A549 (cell line): ENCODE results near the gene OVCH2. TPM values are rescaled to one million over a fixed set of nuclear protein-coding genes. Genes with fewer than 3 reads are reported as not detected.
"Not testable (repeated sequence)": the region's sequence is repeated elsewhere in the genome, so short reads cannot be mapped to it uniquely, and the experiment has no call there.

Experiments
- ATAC-seq, 2 experiments: fragments of 200-7000 bp in 1 of 2; fragments of >200 bp in 1 of 2; cut with Nextera tagmentation in 1 of 2; cut with Tn5 transposase in 1 of 2; 3 replicates each; pipeline versions ENCODE4 v1.8.0 to v1.9.1; 2018 to 2020; ENCODE audit warnings: mild to moderate bottlenecking in 1 of 2, moderate library complexity in 1 of 2
- CTCF ChIA-PET: fragments of 300-600 bp; sonication (Branson Sonifier 250); formaldehyde crosslinking; extraction: SDS; loops from one replicate; lab custom pipeline; 2021; ENCODE audit warnings: antibody characterized with exemption, inconsistent platforms; lab: Yijun Ruan, JAX
- POLR2A ChIA-PET: fragments of 350-600 bp; formaldehyde crosslinking; extraction: SDS; loops from one replicate; lab custom pipeline; 2021; ENCODE audit warnings: antibody characterized with exemption, inconsistent platforms; lab: Yijun Ruan, JAX
- DNase-seq, 2 experiments: peaks; one replicate each; pipeline versions ENCODE4 v3.0.0 to v3.0.0-alpha.2; 2011 to 2016; ENCODE audit warnings: low read depth in 1 of 2, low spot score in 1 of 2
- FAIRE-seq: peaks from 2 replicates; lab custom pipeline; 2011; peaks lifted over from hg19 to GRCh38; lab: Jason Lieb, UNC
- H3K27ac ChIP-seq, 2 experiments: fragments of >200 bp; sonication (Bioruptor Twin); formaldehyde crosslinking; 3 replicates each; pipeline ENCODE4 v1.5.1; 2016 to 2017
- H3K4me1 ChIP-seq: fragments of >200 bp; sonication (Bioruptor Twin); formaldehyde crosslinking; 3 replicates; pipeline ENCODE4 v1.6.1; 2016
- H3K4me2 ChIP-seq: fragments of >200 bp; sonication (Bioruptor Twin); formaldehyde crosslinking; 3 replicates; pipeline ENCODE4 v1.6.1; 2016
- H3K4me3 ChIP-seq: fragments of >200 bp; sonication (Bioruptor Twin); formaldehyde crosslinking; 3 replicates; pipeline ENCODE4 v1.5.1; 2016
- H3K9me3 ChIP-seq: fragments of >200 bp; sonication (Bioruptor Twin); formaldehyde crosslinking; 3 replicates; pipeline ENCODE4 v1.6.1; 2016
- ATOH8 ChIP-seq: fragments of 250-450 bp; sonication (Bioruptor Pico); IDR thresholded peaks from 2 replicates; pipeline ENCODE4 v1.5.0; 2020; ENCODE audit warnings: low read depth, mild to moderate bottlenecking, moderate library complexity
- CBX2 ChIP-seq: fragments of 200-600 bp; sonication (generic); IDR thresholded peaks from 2 replicates; pipeline ENCODE4 v1.6.1; 2016; ENCODE audit warnings: low read depth, mild to moderate bottlenecking, borderline replicate concordance
- CTCF ChIP-seq: fragments of >200 bp; sonication (Bioruptor Twin); formaldehyde crosslinking; IDR thresholded peaks from 3 replicates; pipeline ENCODE4 v1.5.1; 2016
- E2F6 ChIP-seq: IDR thresholded peaks from 2 replicates; pipeline ENCODE4 v1.6.1; 2012; ENCODE audit warnings: low read depth, borderline replicate concordance
- ELK1 ChIP-seq: fragments of 150-350 bp; IDR thresholded peaks from 2 replicates; pipeline ENCODE4 v1.6.1; 2014; ENCODE audit warnings: low read depth, mild to moderate bottlenecking, low read length
- FOSL2 ChIP-seq, 2 experiments: fragments of 450-650 bp in 1 of 2; fragments of >200 bp in 1 of 2; sonication (Bioruptor Twin) in 1 of 2; formaldehyde crosslinking; IDR thresholded peaks; 2 replicates each; pipeline versions ENCODE4 v1.5.0 to v1.6.1; 2016 to 2020; ENCODE audit warnings: mild to moderate bottlenecking in 1 of 2, moderate library complexity in 1 of 2
- GATA3 ChIP-seq: IDR thresholded peaks from 2 replicates; pipeline ENCODE4 v1.6.1; 2012; ENCODE audit warnings: borderline replicate concordance
- HEYL ChIP-seq: fragments of 250-450 bp; sonication (Bioruptor Pico); IDR thresholded peaks from 2 replicates; pipeline ENCODE4 v1.8.0; 2021; ENCODE audit warnings: mild to moderate bottlenecking, moderate library complexity
- HOXA7 ChIP-seq: fragments of 250-450 bp; sonication (Bioruptor Pico); IDR thresholded peaks from 2 replicates; pipeline ENCODE4 v1.5.0; 2020; ENCODE audit warnings: mild to moderate bottlenecking, moderate library complexity
- HOXB13 ChIP-seq: fragments of 250-450 bp; sonication (Bioruptor Pico); IDR thresholded peaks from 2 replicates; pipeline ENCODE4 v1.5.0; 2020; ENCODE audit warnings: low read depth, mild to moderate bottlenecking, moderate library complexity
- JUN ChIP-seq, 2 experiments: fragments of >200 bp; sonication (Bioruptor Twin); formaldehyde crosslinking; IDR thresholded peaks; 2 replicates in 1 of 2; 3 replicates in 1 of 2; pipeline ENCODE4 v1.6.1; 2016 to 2017
- JUNB ChIP-seq: fragments of >200 bp; sonication (Bioruptor Twin); formaldehyde crosslinking; IDR thresholded peaks from 2 replicates; pipeline ENCODE4 v1.6.1; 2016
- KDM1A ChIP-seq: fragments of 200-600 bp; sonication (generic); IDR thresholded peaks from 2 replicates; pipeline ENCODE4 v1.6.1; 2016; ENCODE audit warnings: low read depth, mild to moderate bottlenecking
- MAFK ChIP-seq: fragments of 450-650 bp; IDR thresholded peaks from 2 replicates; pipeline ENCODE4 v1.6.1; 2014; ENCODE audit not compliant: partially characterized antibody
- NR3C1 ChIP-seq: fragments of >200 bp; sonication (Bioruptor Twin); formaldehyde crosslinking; IDR thresholded peaks from 3 replicates; pipeline ENCODE4 v1.6.1; 2017
- PBX3 ChIP-seq: IDR thresholded peaks from 2 replicates; pipeline ENCODE4 v1.6.1; 2012
- PHF8 ChIP-seq: fragments of 200-600 bp; sonication (generic); IDR thresholded peaks from 2 replicates; pipeline ENCODE4 v1.6.1; 2016; ENCODE audit warnings: low read depth, mild to moderate bottlenecking, antibody characterized with exemption, moderate library complexity, borderline replicate concordance
- RARB ChIP-seq: fragments of 250-450 bp; sonication (Bioruptor Pico); IDR thresholded peaks from 2 replicates; pipeline ENCODE4 v1.8.0; 2021; ENCODE audit warnings: mild to moderate bottlenecking, moderate library complexity
- REST ChIP-seq: fragments of 200-600 bp; sonication (generic); IDR thresholded peaks from 2 replicates; pipeline ENCODE4 v1.6.1; 2016; ENCODE audit warnings: antibody characterized with exemption, mild to moderate bottlenecking, moderate library complexity
- RFX5 ChIP-seq: fragments of 450-650 bp; IDR thresholded peaks from 2 replicates; pipeline ENCODE4 v1.7.1; 2014; ENCODE audit warnings: antibody characterized with exemption, mild to moderate bottlenecking, moderate library complexity
- TFCP2L1 ChIP-seq: fragments of 250-450 bp; sonication (Bioruptor Pico); IDR thresholded peaks from 2 replicates; pipeline ENCODE4 v1.5.0; 2021; ENCODE audit warnings: mild to moderate bottlenecking
- ZC3H11A ChIP-seq: fragments of 450-650 bp; IDR thresholded peaks from 2 replicates; pipeline ENCODE4 v1.6.1; 2014; ENCODE audit warnings: antibody characterized with exemption, mild to moderate bottlenecking
- ZFP36 ChIP-seq: fragments of 450-650 bp; IDR thresholded peaks from 2 replicates; pipeline ENCODE4 v1.6.1; 2014; ENCODE audit warnings: borderline replicate concordance; ENCODE audit not compliant: partially characterized antibody
- WGBS: methylation state at CpG from one replicate; pipeline ENCODE4 v1.1.6; 2017; ENCODE audit errors: missing lambda C conversion rate; 5-methylcytosine and 5-hydroxymethylcytosine counted together
- polyA minus RNA-seq: library from RNA; depleted of rRNA, polyadenylated mRNA; stranded (reverse); fragments of >200 nt; gene quantifications from 2 replicates; pipeline ENCODE4 v1.2.3, GENCODE V29; 2011; rRNA and poly(A)+ RNA removed
- polyA plus RNA-seq, 4 experiments: library from polyadenylated mRNA; depleted of rRNA in 3 of 4; stranded (reverse); fragments of >200 nt; fragmentation: RNase III in 1 of 4; extraction: RNeasy Plus Mini Kit Qiagen cat#74134 plus additional on column Dnase treatment in 1 of 4; gene quantifications; 2 replicates in 3 of 4; 3 replicates in 1 of 4; pipeline ENCODE4 v1.2.3, GENCODE V29; 2011 to 2017

Gene OVCH2, protein sequence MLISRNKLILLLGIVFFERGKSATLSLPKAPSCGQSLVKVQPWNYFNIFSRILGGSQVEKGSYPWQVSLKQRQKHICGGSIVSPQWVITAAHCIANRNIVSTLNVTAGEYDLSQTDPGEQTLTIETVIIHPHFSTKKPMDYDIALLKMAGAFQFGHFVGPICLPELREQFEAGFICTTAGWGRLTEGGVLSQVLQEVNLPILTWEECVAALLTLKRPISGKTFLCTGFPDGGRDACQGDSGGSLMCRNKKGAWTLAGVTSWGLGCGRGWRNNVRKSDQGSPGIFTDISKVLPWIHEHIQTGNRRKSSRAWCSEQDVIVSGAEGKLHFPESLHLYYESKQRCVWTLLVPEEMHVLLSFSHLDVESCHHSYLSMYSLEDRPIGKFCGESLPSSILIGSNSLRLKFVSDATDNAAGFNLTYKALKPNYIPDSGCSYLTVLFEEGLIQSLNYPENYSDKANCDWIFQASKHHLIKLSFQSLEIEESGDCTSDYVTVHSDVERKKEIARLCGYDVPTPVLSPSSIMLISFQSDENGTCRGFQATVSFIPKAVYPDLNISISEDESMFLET
- polyA plus RNA-seq (2011; rRNA removed), result not detected in 2 replicates
- polyA plus RNA-seq (2012; cell fraction: cytosol; rRNA removed), result not detected in 2 replicates
- not detected in 2 replicates for polyA plus RNA-seq (2012; cell fraction: nucleus; rRNA removed)
- not detected in 3 replicates for polyA plus RNA-seq (2017; fragmentation: RNase III; extraction: RNeasy Plus Mini Kit Qiagen cat#74134 plus additional on column Dnase treatment)
- polyA minus RNA-seq, result not detected in 2 replicates

GRCh38 chr11:7706377-7706776 lies at the start of gene OVCH2:
Gene OVCH2 (minus strand): TSS chr11:7706477. CDS start chr11:7706394, 83 bp downstream.
- WGBS, result 23% methylated on average over 2 of the region's 2 CpGs
- Histone ChIP-seq H3K4me1 (no peaks in the 10 kb centered on the region), H3K4me2 (no peak within 1 kb of the TSS), H3K9me3 (no peaks in the 10 kb centered on the region), H3K27ac (no peak within 1 kb of the TSS), H3K4me3 (no peak within 1 kb of the TSS)
- TF ChIP-seq JUNB (no peak), JUN (IDR thresholded peaks at IDR 0.05) (no peak), ELK1 (no peak), ATOH8 (no peak), RARB (no peak), TFCP2L1 (CRISPR knock-in tag) (no peak)
- ChIA-PET POLR2A (no interaction called here), CTCF (no interaction called here)
- no peak for DNase-seq
- ATAC-seq, result no peak
- FAIRE-seq, result no peak

GRCh38 chr11:7749456-7749855 lies 43.2 kb upstream of the OVCH2 start:
- ATAC-seq, result no peak
- no peak for DNase-seq
- Histone ChIP-seq H3K4me3 (no peak overlapping the region), H3K4me1 (no peaks in the 10 kb centered on the region), H3K9me3 (no peaks in the 10 kb centered on the region), H3K4me2 (no peak overlapping the region), H3K27ac (no peak overlapping the region)
- 24% methylated on average over 2 of the region's 2 CpGs for WGBS
- no peak for TF ChIP-seq CTCF
- no peak for TF ChIP-seq RFX5
- TF ChIP-seq ZC3H11A, result no peak
- TF ChIP-seq KDM1A, result no peak
- no peak for TF ChIP-seq NR3C1
- TF ChIP-seq E2F6, result no peak
- TF ChIP-seq HOXB13 (CRISPR knock-in tag), result no peak
- TF ChIP-seq REST, result no peak
- TF ChIP-seq PBX3, result no peak
- TF ChIP-seq HOXA7 (CRISPR knock-in tag), result no peak
- no peak for TF ChIP-seq RARB
- no peak for TF ChIP-seq CBX2
- no peak for TF ChIP-seq ZFP36
- TF ChIP-seq TFCP2L1 (CRISPR knock-in tag), result no peak
- TF ChIP-seq GATA3, result no peak
- TF ChIP-seq PHF8, result no peak
- TF ChIP-seq HEYL (CRISPR knock-in tag), result no peak
- TF ChIP-seq FOSL2 (IDR thresholded peaks at IDR 0.05), result no peak
- TF ChIP-seq FOSL2 (CRISPR knock-in tag; IDR thresholded peaks at IDR 0.05), result no peak
- no peak for TF ChIP-seq MAFK
- no peak for FAIRE-seq
- POLR2A ChIA-PET, result no interaction called here
- CTCF ChIA-PET, result interaction anchor here (0.6 kb wide), 1 partner anchor 27 kb away, joined by 3 read pairs; no protein-coding TSS in a partner anchor

- POLR2A ChIA-PET, ATAC-seq: not testable (repeated sequence)
Observed at GRCh38 chr11:7734767-7735166, 28.5 kb upstream of the OVCH2 start.

More at GRCh38 chr11:7734767-7735166, 28.5 kb upstream of the OVCH2 start:
- H3K4me1 ChIP-seq, FAIRE-seq, H3K27ac ChIP-seq, H3K4me2 ChIP-seq, H3K9me3 ChIP-seq, H3K4me3 ChIP-seq, DNase-seq, CTCF ChIA-PET: not testable (repeated sequence)
- 20% methylated on average over 3 of the region's 14 CpGs for WGBS
